ENCODE data around the gene ZBED5.

The ZBED5 gene

GRCh38 chr11:10857709-10858438 is at the start of gene ZBED5:
Gene ZBED5 (minus strand): TSS chr11:10858053. CDS start chr11:10854945, 3,108 bp downstream.
- no peaks in the 10 kb centered on the region for H3K27me3 ChIP-seq (ENCODE audit: control insufficient read depth, insufficient read depth, low read length)
- H3K4me1 ChIP-seq (ENCODE audit: control insufficient read depth, low read depth, low read length), result peaks cover 12% of the 10 kb centered on the region
- H3K4me3 ChIP-seq (ENCODE audit: low read length), result peak within 1 kb of the TSS; percentile 99
- H3K36me3 ChIP-seq (ENCODE audit: control insufficient read depth, low read depth, low read length), result peaks cover 31% of the 10 kb centered on the region
- H3K27ac ChIP-seq (ENCODE audit: low read length), result peak within 1 kb of the TSS; percentile 95
- H3K9ac ChIP-seq (ENCODE audit: low read length), result peak within 1 kb of the TSS; percentile 98
- no peaks in the 10 kb centered on the region for H3K9me3 ChIP-seq (ENCODE audit: control insufficient read depth, low read depth, low read length)

GRCh38 chr11:10906521-10906920 is 48.7 kb upstream of the ZBED5 start:
- H3K36me3 ChIP-seq (ENCODE audit: control insufficient read depth, low read depth, low read length), result no peaks in the 10 kb centered on the region
- H3K4me1 ChIP-seq (ENCODE audit: control insufficient read depth, low read depth, low read length), result peaks cover 9% of the 10 kb centered on the region
- no peak overlapping the region for H3K27ac ChIP-seq (ENCODE audit: low read length)

GRCh38 chr11:10902301-10903063 is 44.6 kb upstream of the ZBED5 start:
- Histone ChIP-seq H3K27me3 (ENCODE audit: control insufficient read depth, insufficient read depth, low read length) (no peaks in the 10 kb centered on the region), H3K4me3 (ENCODE audit: low read length) (no peak overlapping the region), H3K36me3 (ENCODE audit: control insufficient read depth, low read depth, low read length) (no peaks in the 10 kb centered on the region), H3K27ac (ENCODE audit: low read length) (no peak overlapping the region), H3K4me1 (ENCODE audit: control insufficient read depth, low read depth, low read length) (no peaks in the 10 kb centered on the region), H3K9me3 (ENCODE audit: control insufficient read depth, low read depth, low read length) (no peaks in the 10 kb centered on the region), H3K9ac (ENCODE audit: low read length) (no peak overlapping the region)

More at GRCh38 chr11:10906521-10906920, 48.7 kb upstream of the ZBED5 start:
- Histone ChIP-seq H3K9me3 (ENCODE audit: control insufficient read depth, low read depth, low read length) (no peaks in the 10 kb centered on the region), H3K27me3 (ENCODE audit: control insufficient read depth, insufficient read depth, low read length) (no peaks in the 10 kb centered on the region), H3K4me3 (ENCODE audit: low read length) (no peak overlapping the region), H3K9ac (ENCODE audit: low read length) (no peak overlapping the region)

GRCh38 chr11:10900681-10901415 is 43.0 kb upstream of the ZBED5 start:
- Histone ChIP-seq H3K36me3 (ENCODE audit: control insufficient read depth, low read depth, low read length) (no peaks in the 10 kb centered on the region), H3K27me3 (ENCODE audit: control insufficient read depth, insufficient read depth, low read length) (no peaks in the 10 kb centered on the region), H3K4me1 (ENCODE audit: control insufficient read depth, low read depth, low read length) (no peaks in the 10 kb centered on the region), H3K9me3 (ENCODE audit: control insufficient read depth, low read depth, low read length) (no peaks in the 10 kb centered on the region), H3K9ac (ENCODE audit: low read length) (no peak overlapping the region), H3K4me3 (ENCODE audit: low read length) (no peak overlapping the region), H3K27ac (ENCODE audit: low read length) (no peak overlapping the region)

GRCh38 chr11:10899121-10899830 is 41.4 kb upstream of the ZBED5 start:
- H3K9ac ChIP-seq (ENCODE audit: low read length), result no peak overlapping the region
- H3K27me3 ChIP-seq (ENCODE audit: control insufficient read depth, insufficient read depth, low read length), result no peaks in the 10 kb centered on the region
- H3K4me3 ChIP-seq (ENCODE audit: low read length), result no peak overlapping the region
- H3K9me3 ChIP-seq (ENCODE audit: control insufficient read depth, low read depth, low read length), result no peaks in the 10 kb centered on the region
- no peak overlapping the region for H3K27ac ChIP-seq (ENCODE audit: low read length)
- no peaks in the 10 kb centered on the region for H3K36me3 ChIP-seq (ENCODE audit: control insufficient read depth, low read depth, low read length)
- no peaks in the 10 kb centered on the region for H3K4me1 ChIP-seq (ENCODE audit: control insufficient read depth, low read depth, low read length)

- Histone ChIP-seq H3K9me3 (ENCODE audit: control insufficient read depth, low read depth, low read length) (no peaks in the 10 kb centered on the region), H3K36me3 (ENCODE audit: control insufficient read depth, low read depth, low read length) (no peaks in the 10 kb centered on the region), H3K27ac (ENCODE audit: low read length) (no peak overlapping the region), H3K4me1 (ENCODE audit: control insufficient read depth, low read depth, low read length) (no peaks in the 10 kb centered on the region), H3K27me3 (ENCODE audit: control insufficient read depth, insufficient read depth, low read length) (no peaks in the 10 kb centered on the region), H3K4me3 (ENCODE audit: low read length) (no peak overlapping the region), H3K9ac (ENCODE audit: low read length) (no peak overlapping the region)
Measured at GRCh38 chr11:10898763-10899025, 40.8 kb upstream of the ZBED5 start.

GRCh38 chr11:10898003-10898762 is 40.3 kb upstream of the ZBED5 start:
- Histone ChIP-seq H3K9ac (ENCODE audit: low read length) (no peak overlapping the region), H3K9me3 (ENCODE audit: control insufficient read depth, low read depth, low read length) (no peaks in the 10 kb centered on the region), H3K27ac (ENCODE audit: low read length) (no peak overlapping the region), H3K4me3 (ENCODE audit: low read length) (no peak overlapping the region), H3K27me3 (ENCODE audit: control insufficient read depth, insufficient read depth, low read length) (no peaks in the 10 kb centered on the region), H3K4me1 (ENCODE audit: control insufficient read depth, low read depth, low read length) (no peaks in the 10 kb centered on the region), H3K36me3 (ENCODE audit: control insufficient read depth, low read depth, low read length) (no peaks in the 10 kb centered on the region)

GRCh38 chr11:10897150-10897549 is 39.3 kb upstream of the ZBED5 start:
- Histone ChIP-seq H3K27me3 (ENCODE audit: control insufficient read depth, insufficient read depth, low read length) (no peaks in the 10 kb centered on the region), H3K36me3 (ENCODE audit: control insufficient read depth, low read depth, low read length) (no peaks in the 10 kb centered on the region), H3K4me3 (ENCODE audit: low read length) (no peak overlapping the region), H3K27ac (ENCODE audit: low read length) (no peak overlapping the region), H3K9ac (ENCODE audit: low read length) (no peak overlapping the region), H3K9me3 (ENCODE audit: control insufficient read depth, low read depth, low read length) (no peaks in the 10 kb centered on the region), H3K4me1 (ENCODE audit: control insufficient read depth, low read depth, low read length) (no peaks in the 10 kb centered on the region)

- H3K9me3 ChIP-seq (ENCODE audit: control insufficient read depth, low read depth, low read length), result no peaks in the 10 kb centered on the region
- no peaks in the 10 kb centered on the region for H3K36me3 ChIP-seq (ENCODE audit: control insufficient read depth, low read depth, low read length)
- no peak overlapping the region for H3K4me3 ChIP-seq (ENCODE audit: low read length)
- H3K27me3 ChIP-seq (ENCODE audit: control insufficient read depth, insufficient read depth, low read length), result no peaks in the 10 kb centered on the region
- H3K9ac ChIP-seq (ENCODE audit: low read length), result no peak overlapping the region
- no peaks in the 10 kb centered on the region for H3K4me1 ChIP-seq (ENCODE audit: control insufficient read depth, low read depth, low read length)
- H3K27ac ChIP-seq (ENCODE audit: low read length), result no peak overlapping the region
Measured at GRCh38 chr11:10896493-10896892, 38.6 kb upstream of the ZBED5 start.

GRCh38 chr11:10895285-10895684 is 37.4 kb upstream of the ZBED5 start:
- Histone ChIP-seq H3K27ac (ENCODE audit: low read length) (no peak overlapping the region), H3K4me1 (ENCODE audit: control insufficient read depth, low read depth, low read length) (no peaks in the 10 kb centered on the region)

GRCh38 chr11:10894666-10895065 is 36.8 kb upstream of the ZBED5 start:
- H3K27me3 ChIP-seq (ENCODE audit: control insufficient read depth, insufficient read depth, low read length), result no peaks in the 10 kb centered on the region
- no peaks in the 10 kb centered on the region for H3K4me1 ChIP-seq (ENCODE audit: control insufficient read depth, low read depth, low read length)
- no peak overlapping the region for H3K9ac ChIP-seq (ENCODE audit: low read length)
- no peaks in the 10 kb centered on the region for H3K36me3 ChIP-seq (ENCODE audit: control insufficient read depth, low read depth, low read length)
- no peak overlapping the region for H3K4me3 ChIP-seq (ENCODE audit: low read length)
- H3K9me3 ChIP-seq (ENCODE audit: control insufficient read depth, low read depth, low read length), result no peaks in the 10 kb centered on the region
- H3K27ac ChIP-seq (ENCODE audit: low read length), result no peak overlapping the region

More at GRCh38 chr11:10895285-10895684, 37.4 kb upstream of the ZBED5 start:
- Histone ChIP-seq H3K27me3 (ENCODE audit: control insufficient read depth, insufficient read depth, low read length) (no peaks in the 10 kb centered on the region), H3K9me3 (ENCODE audit: control insufficient read depth, low read depth, low read length) (no peaks in the 10 kb centered on the region), H3K4me3 (ENCODE audit: low read length) (no peak overlapping the region), H3K9ac (ENCODE audit: low read length) (no peak overlapping the region), H3K36me3 (ENCODE audit: control insufficient read depth, low read depth, low read length) (no peaks in the 10 kb centered on the region)

Measured in iPS-18a (cell line).